GM12892 (cell line): ENCODE results near the gene TRMT13. TPM values are rescaled to one million over a fixed set of nuclear protein-coding genes. Genes with fewer than 3 reads are reported as not detected.

Source experiments
- DNase-seq: peaks from one replicate; pipeline ENCODE4 v3.0.0; 2011; ENCODE audit not compliant: insufficient read length
- FAIRE-seq: peaks from 2 replicates; lab custom pipeline; 2011; peaks lifted over from hg19 to GRCh38; lab: Jason Lieb, UNC
- POLR2A ChIP-seq: IDR thresholded peaks from 2 replicates; pipeline ENCODE4 v1.6.1; 2011; ENCODE audit warnings: low read depth, low read length, control low read depth
- POLR2AphosphoS5 ChIP-seq: IDR thresholded peaks from 2 replicates; pipeline ENCODE4 v1.6.1; 2011; ENCODE audit warnings: low read depth, low read length, control low read depth
- TAF1 ChIP-seq: IDR thresholded peaks from 2 replicates; pipeline ENCODE4 v1.6.1; 2011; ENCODE audit warnings: low read depth, mild to moderate bottlenecking, control low read depth, low read length, borderline replicate concordance
- polyA plus RNA-seq: library from polyadenylated mRNA; unstranded; fragments of >200 nt; gene quantifications from one replicate; pipeline ENCODE4 v1.2.1, GENCODE V29; 2012; ENCODE audit warnings: missing spikeins, inconsistent platforms; ENCODE audit not compliant: missing spikeins

Gene TRMT13, protein sequence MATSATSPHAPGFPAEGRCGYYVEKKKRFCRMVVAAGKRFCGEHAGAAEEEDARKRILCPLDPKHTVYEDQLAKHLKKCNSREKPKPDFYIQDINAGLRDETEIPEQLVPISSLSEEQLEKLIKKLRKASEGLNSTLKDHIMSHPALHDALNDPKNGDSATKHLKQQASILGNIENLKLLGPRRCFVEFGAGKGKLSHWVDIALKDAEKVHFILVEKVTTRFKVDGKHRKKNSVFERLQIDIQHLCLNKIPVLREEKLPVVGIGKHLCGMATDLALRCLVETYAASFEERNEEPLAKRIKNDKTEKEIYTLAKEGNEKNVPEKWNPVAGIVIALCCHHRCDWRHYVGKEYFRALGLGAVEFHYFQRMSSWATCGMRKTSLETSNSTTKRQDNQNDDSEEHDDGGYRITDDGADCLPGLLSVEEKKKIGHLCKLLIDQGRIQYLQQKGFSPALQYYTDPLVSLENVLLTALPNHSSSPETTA
- 13.1 TPM for polyA plus RNA-seq

DNA sequence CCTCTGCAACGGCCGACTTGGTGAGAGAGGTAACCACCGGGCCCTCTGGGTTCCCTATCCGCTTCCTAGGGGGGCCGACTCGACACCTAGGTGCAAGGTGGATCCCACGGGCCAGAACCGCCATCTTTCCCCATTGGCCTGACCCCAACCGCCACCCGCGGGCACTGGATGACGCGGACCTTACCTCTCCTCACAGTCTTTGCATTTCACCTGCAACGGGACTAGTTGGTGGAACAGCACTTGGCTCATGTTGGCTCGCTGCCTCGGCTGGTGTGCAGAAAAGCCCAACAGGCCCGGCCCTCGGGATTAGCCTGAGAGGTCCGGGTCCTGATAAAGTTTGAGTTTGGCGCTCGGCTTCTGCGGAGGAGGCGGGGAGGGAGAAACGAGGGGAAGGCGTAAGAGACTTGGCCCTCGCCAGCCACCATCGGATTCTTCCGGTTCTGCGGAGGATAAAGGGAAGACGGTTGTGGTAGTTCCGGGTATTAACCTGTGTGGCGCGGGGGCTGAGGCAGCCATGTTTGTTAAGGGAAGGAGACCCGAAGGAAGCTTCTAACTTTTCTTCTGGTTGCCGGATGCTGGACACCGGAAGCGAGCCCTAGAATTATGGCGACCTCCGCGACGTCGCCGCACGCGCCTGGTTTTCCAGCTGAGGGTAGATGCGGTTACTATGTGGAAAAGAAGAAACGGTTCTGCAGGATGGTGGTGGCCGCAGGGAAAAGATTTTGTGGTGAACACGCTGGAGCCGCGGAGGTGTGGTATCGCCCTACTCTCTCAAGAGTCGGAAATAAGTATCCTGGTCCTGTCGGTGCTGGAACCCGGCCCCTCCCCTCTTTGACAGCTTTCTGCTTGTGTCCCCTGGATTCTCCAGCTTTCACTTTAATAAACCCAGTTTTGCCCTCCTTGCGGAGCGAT lies at the start of gene TRMT13, which contains the start of gene SASS6:
Gene TRMT13 (plus strand): TSS at position 598 of the 912 bp plus-strand sequence. CDS start 6 bp downstream, at position 604.
Gene SASS6 (minus strand): TSS at position 365 of the 912 bp plus-strand sequence. CDS start 116 bp downstream, at position 249.
- DNase-seq (peak; percentile 50), FAIRE-seq (peak; percentile 99)
- TF ChIP-seq POLR2AphosphoS5 (peak; percentile 58; the same call in 1 of the 2 replicates), POLR2A (peak; percentile 62; the same call in 1 of the 2 replicates), TAF1 (no peak; the same call in 1 of the 2 replicates)

DNA sequence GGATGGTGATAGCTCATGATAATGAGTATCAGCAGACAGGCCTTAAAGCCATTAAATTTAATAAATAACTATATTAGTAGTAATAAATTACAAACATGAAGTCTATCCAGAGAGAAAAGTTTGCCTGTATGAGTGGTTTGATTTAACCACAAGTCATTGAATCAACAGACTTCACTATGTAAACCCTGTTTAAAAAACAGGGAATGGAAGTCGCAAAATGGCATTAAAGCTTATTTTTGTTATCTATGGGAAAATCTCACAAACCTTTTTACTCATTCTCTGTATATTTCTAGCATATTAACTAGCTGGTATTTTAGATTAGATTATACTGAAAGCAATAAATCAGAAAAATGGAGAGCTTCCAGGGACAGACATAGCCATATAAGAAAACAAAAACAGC lies 45.6 kb upstream of the TRMT13 start:
- TF ChIP-seq POLR2AphosphoS5 (no peak), TAF1 (no peak), POLR2A (no peak)
- no peak for DNase-seq
- FAIRE-seq, result no peak

- no peak for TF ChIP-seq POLR2AphosphoS5
- no peak for FAIRE-seq
- no peak for DNase-seq
Observed at GRCh38 chr1:100089082-100089481, 43.9 kb upstream of the TRMT13 start.

DNA sequence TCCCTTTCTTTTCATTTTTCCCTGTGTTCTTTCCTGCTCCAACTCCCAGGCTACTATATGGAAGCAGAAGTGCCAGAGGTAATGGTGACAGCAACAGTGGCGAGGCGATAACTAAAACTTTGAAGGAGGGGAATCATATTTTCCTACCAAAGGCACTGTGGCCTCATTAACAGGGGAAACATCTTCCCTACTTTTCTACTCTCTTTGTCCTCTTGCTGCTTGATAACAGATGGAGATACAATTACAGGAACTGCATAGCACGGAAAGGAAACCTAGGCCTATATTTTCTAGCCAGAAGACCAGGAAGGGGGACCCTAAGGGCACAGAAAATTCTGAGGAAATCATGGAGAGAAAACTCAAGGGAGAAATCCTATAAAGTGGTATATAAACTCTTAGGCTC lies 42.5 kb upstream of the TRMT13 start:
- DNase-seq, result no peak
- TF ChIP-seq POLR2AphosphoS5 (no peak), TAF1 (no peak), POLR2A (no peak)
- no peak for FAIRE-seq

- DNase-seq, result no peak
- no peak for FAIRE-seq
- TF ChIP-seq TAF1 (no peak), POLR2A (no peak), POLR2AphosphoS5 (no peak)
Observed at GRCh38 chr1:100100202-100100601, 32.8 kb upstream of the TRMT13 start.

- FAIRE-seq, result no peak
- no peak for TF ChIP-seq TAF1
- TF ChIP-seq POLR2A, result no peak
- no peak for TF ChIP-seq POLR2AphosphoS5
Observed at GRCh38 chr1:100101564-100101963, 31.4 kb upstream of the TRMT13 start.

GRCh38 chr1:100107696-100108095 lies 25.3 kb upstream of the TRMT13 start:
- no peak for FAIRE-seq
- DNase-seq, result no peak
- no peak for TF ChIP-seq POLR2A

More at GRCh38 chr1:100101564-100101963, 31.4 kb upstream of the TRMT13 start:
- no peak for DNase-seq

GRCh38 chr1:100109554-100110066 lies 23.4 kb upstream of the TRMT13 start:
- DNase-seq (no peak), FAIRE-seq (no peak)
- TF ChIP-seq POLR2AphosphoS5, result no peak
- TF ChIP-seq POLR2A, result no peak
- TF ChIP-seq TAF1, result no peak

DNA sequence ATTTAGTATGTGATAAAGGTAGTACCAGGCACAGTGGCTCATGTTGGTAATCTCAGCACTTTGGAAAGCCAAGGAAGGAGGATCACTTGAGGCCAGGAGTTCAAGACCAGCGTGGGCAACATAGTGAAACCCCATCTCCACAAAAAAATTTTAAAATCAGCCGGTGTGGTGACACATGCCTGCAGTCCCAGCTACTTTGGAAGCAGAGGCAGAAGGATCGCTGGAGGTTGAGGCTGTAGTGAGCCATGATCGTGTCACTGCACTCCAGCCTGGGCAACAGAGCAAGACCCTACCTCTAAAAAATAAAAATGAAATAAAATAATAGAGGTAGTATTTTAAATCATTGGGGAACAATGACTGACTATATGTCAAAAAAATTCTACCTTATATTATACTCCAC lies 17.4 kb upstream of the TRMT13 start:
- FAIRE-seq, result no peak
- DNase-seq, result no peak
- no peak for TF ChIP-seq TAF1
- no peak for TF ChIP-seq POLR2A
- TF ChIP-seq POLR2AphosphoS5, result no peak

GRCh38 chr1:100122177-100122576 lies 10.8 kb upstream of the TRMT13 start:
- TF ChIP-seq POLR2A (no peak), TAF1 (no peak), POLR2AphosphoS5 (no peak)
- no peak for FAIRE-seq
- DNase-seq, result no peak

- no peak for FAIRE-seq
- DNase-seq, result no peak
- TF ChIP-seq POLR2AphosphoS5 (no peak), TAF1 (no peak), POLR2A (no peak)
Observed at GRCh38 chr1:100127226-100127625, 5.7 kb upstream of the TRMT13 start.
